Smooth muscle cell (in vitro differentiated cells): ENCODE measurements around the gene RERE. TPM values are rescaled to one million over a fixed set of nuclear protein-coding genes. Genes with fewer than 3 reads are reported as not detected.
"Not testable (repeated sequence)": the region's sequence is repeated elsewhere in the genome, so short reads cannot be mapped to it uniquely, and the experiment has no call there.

ENCODE experiments used
- DNase-seq: peaks from one replicate; lab custom pipeline; 2025; ENCODE audit not compliant: unreplicated experiment; lab: John Stamatoyannopoulos, UW
- H2AFZ ChIP-seq: fragments of 200-600 bp; sonication (generic); 2 replicates; pipeline ENCODE4 v1.6.0; 2016; ENCODE audit warnings: antibody characterized with exemption, low read depth, mild to moderate bottlenecking
- H3F3A ChIP-seq: fragments of 200-600 bp; sonication (generic); 2 replicates; pipeline ENCODE4 v1.6.0; 2017; ENCODE audit warnings: antibody characterized with exemption, low read depth
- H3K27ac ChIP-seq: fragments of 200-600 bp; sonication (generic); 2 replicates; pipeline ENCODE4 v1.5.1; 2016; ENCODE audit warnings: low read depth, mild to moderate bottlenecking
- H3K27me3 ChIP-seq: fragments of 200-600 bp; sonication (generic); 2 replicates; pipeline ENCODE4 v1.6.1; 2016; ENCODE audit warnings: low read depth, mild to moderate bottlenecking
- H3K36me3 ChIP-seq: fragments of 200-600 bp; sonication (generic); 2 replicates; pipeline ENCODE4 v1.5.1; 2016; ENCODE audit warnings: low read depth
- H3K4me1 ChIP-seq: fragments of 200-600 bp; sonication (generic); 2 replicates; pipeline ENCODE4 v1.5.1; 2016; ENCODE audit warnings: low read depth
- H3K4me2 ChIP-seq: fragments of 200-600 bp; sonication (generic); 2 replicates; pipeline ENCODE4 v1.6.0; 2016; ENCODE audit warnings: mild to moderate bottlenecking
- H3K4me3 ChIP-seq: fragments of 200-600 bp; sonication (generic); 2 replicates; pipeline ENCODE4 v1.5.1; 2016; ENCODE audit warnings: mild to moderate bottlenecking
- H3K79me2 ChIP-seq: fragments of 200-600 bp; sonication (generic); 2 replicates; pipeline ENCODE4 v1.6.0; 2016; ENCODE audit warnings: low read depth, mild to moderate bottlenecking
- H3K9ac ChIP-seq: fragments of 200-600 bp; sonication (generic); 2 replicates; pipeline ENCODE4 v1.6.0; 2016; ENCODE audit warnings: low read depth
- H3K9me3 ChIP-seq: fragments of 200-600 bp; sonication (generic); replicated peaks from 2 replicates; pipeline ENCODE4 v1.5.1; 2016; ENCODE audit warnings: low read depth
- H4K20me1 ChIP-seq: fragments of 200-600 bp; sonication (generic); 2 replicates; pipeline ENCODE4 v1.6.0; 2016; ENCODE audit warnings: low read depth
- CTCF ChIP-seq: fragments of 200-600 bp; sonication (generic); IDR thresholded peaks from 2 replicates; pipeline ENCODE4 v1.5.1; 2017; ENCODE audit warnings: borderline replicate concordance, mild to moderate bottlenecking, antibody characterized with exemption; ENCODE audit not compliant: insufficient read depth, poor library complexity, severe bottlenecking
- WGBS: methylation state at CpG from one replicate; pipeline ENCODE4 v1.1.7; 2016; ENCODE audit warnings: low lambda C conversion rate; 5-methylcytosine and 5-hydroxymethylcytosine counted together
- polyA plus RNA-seq: library from polyadenylated mRNA; unstranded; fragments of >200 nt; fragmentation: Nextera tagmentation; extraction: Ambion mirVana; gene quantifications from 2 replicates; pipeline ENCODE4 v1.2.1, GENCODE V29; 2016
- total RNA-seq: library from RNA; depleted of rRNA; stranded (reverse); fragments of >200 nt; gene quantifications from 2 replicates; pipeline ENCODE4 v1.2.3, GENCODE V29; 2014

The RERE gene
- total and polyA plus RNA-seq, 2 experiments from 2014 or later: 45.6 to 59.2 TPM

- Histone ChIP-seq H3K36me3 (no peaks in the 10 kb centered on the region), H3K27ac (peak overlapping the region; percentile 81), H3K4me2 (peak overlapping the region; percentile 94), H3K4me1 (peaks cover 61% of the 10 kb centered on the region), H3K9me3 (no peaks in the 10 kb centered on the region), H3F3A (peaks cover 21% of the 10 kb centered on the region), H3K9ac (no peak overlapping the region), H3K27me3 (no peaks in the 10 kb centered on the region), H4K20me1 (peaks cover 56% of the 10 kb centered on the region), H3K4me3 (peak overlapping the region; percentile 88), H3K79me2 (peaks cover 85% of the 10 kb centered on the region), H2AFZ (no peak overlapping the region)
- TF ChIP-seq CTCF: no peak
- 94% methylated on average over 7 of the region's 7 CpGs for WGBS
- DNase-seq: no peak
Observed at GRCh38 chr1:8699679-8700078, 117.8 kb downstream of the RERE start.

- Histone ChIP-seq H3K4me2 (peak overlapping the region; percentile 94), H4K20me1 (peaks cover 63% of the 10 kb centered on the region), H3K36me3 (no peaks in the 10 kb centered on the region), H3K9me3 (no peaks in the 10 kb centered on the region), H3K9ac (no peak overlapping the region), H3K27me3 (no peaks in the 10 kb centered on the region), H2AFZ (no peak overlapping the region), H3K27ac (peak overlapping the region; percentile 48), H3F3A (peaks cover 21% of the 10 kb centered on the region), H3K4me3 (no peak overlapping the region), H3K79me2 (peaks cover 87% of the 10 kb centered on the region), H3K4me1 (peaks cover 54% of the 10 kb centered on the region)
- no peak for TF ChIP-seq CTCF
- no peak for DNase-seq
- 78% methylated on average over 3 of the region's 3 CpGs for WGBS
Observed at GRCh38 chr1:8698937-8699447, 118.4 kb downstream of the RERE start.

GRCh38 chr1:8698012-8698630 lies 119.3 kb downstream of the RERE start:
- no peaks in the 10 kb centered on the region for H3K9me3 ChIP-seq
- H3K4me3 ChIP-seq: no peak overlapping the region
- no peaks in the 10 kb centered on the region for H3K36me3 ChIP-seq
- peaks cover 48% of the 10 kb centered on the region for H3K4me1 ChIP-seq
- no peaks in the 10 kb centered on the region for H3K27me3 ChIP-seq
- H2AFZ ChIP-seq: no peak overlapping the region
- H3K27ac ChIP-seq: peak overlapping the region; percentile 48
- DNase-seq: no peak
- 45% methylated on average over 3 of the region's 3 CpGs for WGBS
- peaks cover 17% of the 10 kb centered on the region for H3F3A ChIP-seq
- no peak for TF ChIP-seq CTCF
- peaks cover 92% of the 10 kb centered on the region for H3K79me2 ChIP-seq
- peaks cover 67% of the 10 kb centered on the region for H4K20me1 ChIP-seq
- no peak overlapping the region for H3K9ac ChIP-seq
- H3K4me2 ChIP-seq: peak overlapping the region; percentile 94

- peaks cover 100% of the 10 kb centered on the region for H3K79me2 ChIP-seq
- not testable (repeated sequence) for H3K27ac ChIP-seq
Observed at GRCh38 chr1:8695442-8695841, 122.0 kb downstream of the RERE start.

More at GRCh38 chr1:8695442-8695841, 122.0 kb downstream of the RERE start:
- not testable (repeated sequence) for DNase-seq, H3K4me3 ChIP-seq, H2AFZ ChIP-seq, H3K27me3 ChIP-seq, H3K9ac ChIP-seq, H3K9me3 ChIP-seq, H3K4me2 ChIP-seq, H3K36me3 ChIP-seq
- Histone ChIP-seq H4K20me1 (peaks cover 86% of the 10 kb centered on the region), H3K4me1 (peaks cover 42% of the 10 kb centered on the region), H3F3A (peaks cover 14% of the 10 kb centered on the region)
- WGBS: 87% methylated on average over 4 of the region's 4 CpGs
